HepG2 (cell line): Measurements from ENCODE around the gene DAZAP1. TPM values are rescaled to one million over a fixed set of nuclear protein-coding genes. Genes with fewer than 3 reads are reported as not detected.
A peak's percentile ranks its signal among the peaks of the same experiment; 100 is the strongest.

Source experiments
- ATAC-seq: fragments of 200-7000 bp; cut with Tn5 transposase; 3 replicates; pipeline ENCODE4 v1.9.1; 2020; ENCODE audit warnings: mild to moderate bottlenecking, moderate library complexity
- BruUV-seq: library from RNA; stranded (reverse); fragments of 400-500 nt; replicated peaks from 2 replicates; lab custom pipeline; 2021; lab: Mats Ljungman, UMichigan
- CTCF ChIA-PET: fragments of 300-600 bp; formaldehyde crosslinking; extraction: SDS; loops from one replicate; lab custom pipeline; 2021; ENCODE audit warnings: low total read pairs, inconsistent platforms, low intra/inter-chr PET ratio; lab: Yijun Ruan, JAX
- POLR2A ChIA-PET: fragments of 350-600 bp; sonication (Branson Sonifier 250); formaldehyde crosslinking; loops from one replicate; lab custom pipeline; 2020; ENCODE audit warnings: antibody characterized with exemption, inconsistent platforms; lab: Yijun Ruan, JAX
- DNase-seq: peaks from one replicate; pipeline ENCODE4 v3.0.0-alpha.2; 2015; ENCODE audit warnings: low spot score
- FAIRE-seq: peaks from 3 replicates; lab custom pipeline; 2011; peaks lifted over from hg19 to GRCh38; lab: Jason Lieb, UNC
- H2AFZ ChIP-seq: one replicate; pipeline ENCODE4 v1.6.1; 2011; ENCODE audit warnings: low read length, inconsistent platforms
- H3K27ac ChIP-seq: fragments of 300-600 bp; 3 replicates; pipeline ENCODE4 v1.8.0; 2011; ENCODE audit warnings: mixed run types, mild to moderate bottlenecking, mixed read lengths, low read length, inconsistent platforms; ENCODE audit not compliant: insufficient read depth; ENCODE audit errors: extremely low read length
- H3K27me3 ChIP-seq, 2 experiments: fragments of 200-600 bp in 1 of 2; 2 replicates in 1 of 2; 3 replicates in 1 of 2; pipeline versions ENCODE4 v1.6.0 to v1.8.0; 2011; ENCODE audit warnings: low read length in 2 of 2, mild to moderate bottlenecking in 2 of 2, moderate library complexity in 2 of 2, inconsistent platforms in 1 of 2; ENCODE audit not compliant: insufficient read depth in 2 of 2, control insufficient read depth in 1 of 2
- H3K36me3 ChIP-seq, 2 experiments: fragments of 200-600 bp in 1 of 2; replicated peaks in 1 of 2; 2 replicates in 1 of 2; 3 replicates in 1 of 2; pipeline versions ENCODE4 v1.5.1 to v1.8.0; 2011; ENCODE audit warnings: low read length in 2 of 2, inconsistent platforms in 1 of 2; ENCODE audit not compliant: insufficient read depth in 2 of 2, control insufficient read depth in 1 of 2
- H3K4me1 ChIP-seq: 2 replicates; pipeline ENCODE4 v1.5.1; 2012; ENCODE audit warnings: low read length, inconsistent platforms; ENCODE audit not compliant: insufficient read depth
- H3K4me2 ChIP-seq: 2 replicates; pipeline ENCODE4 v1.6.0; 2011; ENCODE audit warnings: low read depth, low read length, inconsistent platforms
- H3K4me3 ChIP-seq, 3 experiments: fragments of 200-600 bp in 1 of 3; sonication (generic), shearing (Covaris generic) in 1 of 3; replicated peaks in 1 of 3; 2 replicates each; pipeline ENCODE4 v1.5.1; 2011 to 2016; ENCODE audit warnings: low read length in 3 of 3, inconsistent platforms in 2 of 3, low read depth in 2 of 3, mild to moderate bottlenecking in 2 of 3, control low read depth in 1 of 3, mixed read lengths in 1 of 3; ENCODE audit not compliant: insufficient read depth in 1 of 3
- H3K79me2 ChIP-seq: one replicate; pipeline ENCODE4 v1.6.1; 2011; ENCODE audit warnings: low read length, inconsistent platforms; ENCODE audit not compliant: insufficient read depth
- H3K9ac ChIP-seq: 2 replicates; pipeline ENCODE4 v1.6.0; 2011; ENCODE audit warnings: mild to moderate bottlenecking, low read depth, low read length, inconsistent platforms; ENCODE audit not compliant: insufficient read depth
- H3K9me3 ChIP-seq: 2 replicates; pipeline ENCODE4 v1.5.1; 2012; ENCODE audit warnings: mild to moderate bottlenecking, low read length
- H4K20me1 ChIP-seq: 2 replicates; pipeline ENCODE4 v1.6.0; 2011; ENCODE audit warnings: inconsistent platforms, mild to moderate bottlenecking, low read length, moderate library complexity; ENCODE audit not compliant: insufficient read depth
- AGO2 ChIP-seq: fragments of 200-400 bp; formaldehyde crosslinking; optimal IDR thresholded peaks from 2 replicates; pipeline ENCODE3; 2017; ENCODE audit warnings: mild to moderate bottlenecking, low read depth, low read length, moderate library complexity
- CEBPB ChIP-seq: IDR thresholded peaks from 2 replicates; pipeline ENCODE4 v1.6.1; 2011; ENCODE audit warnings: low read depth, low read length, improper control_type of control experiment, borderline replicate concordance
- REST ChIP-seq, 2 experiments: IDR thresholded peaks; 2 replicates each; pipeline ENCODE4 v1.6.1; 2011 to 2012; ENCODE audit warnings: low read length in 2 of 2, borderline replicate concordance in 1 of 2, low read depth in 1 of 2, mild to moderate bottlenecking in 1 of 2, moderate library complexity in 1 of 2
- SSRP1 ChIP-seq: IDR thresholded peaks from 2 replicates; pipeline ENCODE4 v1.6.1; 2016; ENCODE audit warnings: control low read depth
- THYN1 ChIP-seq: sonication (generic); formaldehyde crosslinking; IDR thresholded peaks from 2 replicates; pipeline ENCODE4 v1.8.1; 2023; ENCODE audit warnings: low read depth, mild to moderate bottlenecking, moderate library complexity, missing genetic modification reagents, borderline replicate concordance
- ZNF543 ChIP-seq: sonication (generic); formaldehyde crosslinking; IDR thresholded peaks from 2 replicates; pipeline ENCODE4 v1.4.0; 2020; ENCODE audit warnings: mild to moderate bottlenecking, missing genetic modification reagents
- ZNF883 ChIP-seq: sonication (generic); formaldehyde crosslinking; IDR thresholded peaks from 2 replicates; pipeline ENCODE4 v1.5.1; 2020; ENCODE audit warnings: mild to moderate bottlenecking, missing genetic modification reagents; ENCODE audit errors: not compliant biosample characterization
- WGBS: methylation state at CpG from one replicate; pipeline ENCODE4 v1.1.6; 2017; ENCODE audit warnings: low lambda C conversion rate; 5-methylcytosine and 5-hydroxymethylcytosine counted together
- in situ Hi-C: cut with HindIII; loops from 2 replicates; pipeline ENCODE4 v1.10.0; 2017; ENCODE audit warnings: low pct_unique_long_range_greater_than_20kb; ENCODE audit not compliant: extremely low pct_ligation_motif_present
- intact Hi-C: fragments of 100-400 bp; cut with micrococcal nuclease; formaldehyde crosslinking; loops from one replicate; pipeline ENCODE4 v1.10.0; 2022; ENCODE audit not compliant: unreplicated experiment
- polyA plus RNA-seq, 8 experiments: library from polyadenylated mRNA; depleted of rRNA in 3 of 8; stranded (reverse) in 7 of 8; unstranded in 1 of 8; fragments of >200 nt; fragmentation: Illumina TruSeq in 4 of 8; extraction: Trizol in 4 of 8; gene quantifications; 2 replicates each; pipeline versions ENCODE4 v1.2.1 to v1.2.3, GENCODE V29; 2011 to 2016; ENCODE audit warnings: low read depth in 4 of 8, missing spikeins in 1 of 8, mixed read lengths in 1 of 8; ENCODE audit not compliant: insufficient read depth in 1 of 8
- total RNA-seq, 5 experiments: library from RNA; depleted of rRNA; stranded (reverse); fragments of >200 nt; fragmentation: Illumina TruSeq; extraction: Trizol; gene quantifications; 2 replicates each; pipeline ENCODE4 v1.2.3, GENCODE V29; 2016; ENCODE audit warnings: low read depth in 1 of 5

DAZAP1 gene
- total and polyA plus RNA-seq, 2 of the 13 experiments (the other 11 are each of a cell fraction or from before 2014, with no cell fraction given), result 63.3 to 79.2 TPM

- POLR2A ChIA-PET, result no interaction called here
- intact Hi-C loops (no loop called here), in situ Hi-C loops (no loop called here)
- H3K9me3 ChIP-seq, result no peaks in the 10 kb centered on the region
- TF ChIP-seq ZNF543 (CRISPR knock-in tag), result no peak
- TF ChIP-seq AGO2, result peak; percentile 23
- TF ChIP-seq SSRP1 (CRISPR knock-in tag), result no peak
- no peak overlapping the region for H3K27ac ChIP-seq
- peaks cover 12 to 39% of the 10 kb centered on the region in 2 experiments; a peak in 4 of 5 replicates for H3K36me3 ChIP-seq
- H3K9ac ChIP-seq, result no peak overlapping the region
- H3K79me2 ChIP-seq, result no peaks in the 10 kb centered on the region
- FAIRE-seq, result no peak
- no peaks in the 10 kb centered on the region; the same call in 1 of the 2 replicates for H3K4me1 ChIP-seq
- BruUV-seq, result no TSS peak
- no peak for ATAC-seq
- DNase-seq, result no peak
- CTCF ChIA-PET, result no interaction called here
- H3K4me2 ChIP-seq, result no peak overlapping the region
- H3K4me3 ChIP-seq, result no peak overlapping the region
- no peak overlapping the region for H2AFZ ChIP-seq
- WGBS, result 95% methylated on average over 27 of the region's 37 CpGs
- no peaks in the 10 kb centered on the region for H3K27me3 ChIP-seq
- H4K20me1 ChIP-seq, result no peaks in the 10 kb centered on the region
Observed at GRCh38 chr19:1365319-1366269, 41.8 kb upstream of the DAZAP1 start.

GRCh38 chr19:1366296-1366695, 41.1 kb upstream of the DAZAP1 start:
- no TSS peak for BruUV-seq
- no peak for DNase-seq
- CTCF ChIA-PET, result no interaction called here

More at GRCh38 chr19:1366296-1366695, 41.1 kb upstream of the DAZAP1 start:
- no peaks in the 10 kb centered on the region; the same call in 1 of the 2 replicates for H3K4me1 ChIP-seq
- H3K36me3 ChIP-seq, result peaks cover 16 to 37% of the 10 kb centered on the region in 2 experiments
- H3K27ac ChIP-seq, result no peak overlapping the region
- H3K4me2 ChIP-seq, result no peak overlapping the region
- no peak for FAIRE-seq
- POLR2A ChIA-PET, result no interaction called here
- H3K79me2 ChIP-seq, result no peaks in the 10 kb centered on the region
- no peaks in the 10 kb centered on the region for H3K9me3 ChIP-seq
- in situ Hi-C loops (no loop called here), intact Hi-C loops (no loop called here)
- no peak overlapping the region for H3K4me3 ChIP-seq
- H3K9ac ChIP-seq, result no peak overlapping the region
- no peaks in the 10 kb centered on the region for H4K20me1 ChIP-seq
- H2AFZ ChIP-seq, result no peak overlapping the region
- ATAC-seq, result no peak
- TF ChIP-seq ZNF883 (CRISPR knock-in tag) (no peak), REST (IDR thresholded peaks at IDR 0.05; ENCODE audit: borderline replicate concordance in 1 of 2, low read depth in 1 of 2, low read length in 2 of 2) (no peak), CEBPB (no peak), THYN1 (CRISPR knock-in tag) (no peak)
- 98% methylated on average over 10 of the region's 10 CpGs for WGBS
- no peaks in the 10 kb centered on the region for H3K27me3 ChIP-seq
